Epithelial cell of proximal tubule (primary cell): ENCODE measurements around the gene SLC9A8. TPM values are rescaled to one million over a fixed set of nuclear protein-coding genes. Genes with fewer than 3 reads are reported as not detected.
"Not testable (repeated sequence)": the region's sequence is repeated elsewhere in the genome, so short reads cannot be mapped to it uniquely, and the experiment has no call there.

Source experiments
- DNase-seq: peaks from one replicate; pipeline ENCODE4 v3.0.0-alpha.2; 2011; ENCODE audit warnings: low read depth
- H3K4me3 ChIP-seq: 2 replicates; pipeline ENCODE4 v1.5.1; 2011; ENCODE audit warnings: low read depth, mild to moderate bottlenecking, low read length
- total RNA-seq: library from RNA; depleted of rRNA; stranded (reverse); fragments of >200 nt; gene quantifications from 2 replicates; pipeline ENCODE4 v1.2.3, GENCODE V29; 2015
- TF ChIP-seq, protein P1 (sequence below): conservative IDR thresholded peaks from 2 replicates; pipeline ENCODE4 v1.5.1; 2012; ENCODE audit warnings: low read depth, mild to moderate bottlenecking, low read length

SLC9A8 gene
- total RNA-seq, 1 donor from 2014 or later: 4.2 TPM

DNA sequence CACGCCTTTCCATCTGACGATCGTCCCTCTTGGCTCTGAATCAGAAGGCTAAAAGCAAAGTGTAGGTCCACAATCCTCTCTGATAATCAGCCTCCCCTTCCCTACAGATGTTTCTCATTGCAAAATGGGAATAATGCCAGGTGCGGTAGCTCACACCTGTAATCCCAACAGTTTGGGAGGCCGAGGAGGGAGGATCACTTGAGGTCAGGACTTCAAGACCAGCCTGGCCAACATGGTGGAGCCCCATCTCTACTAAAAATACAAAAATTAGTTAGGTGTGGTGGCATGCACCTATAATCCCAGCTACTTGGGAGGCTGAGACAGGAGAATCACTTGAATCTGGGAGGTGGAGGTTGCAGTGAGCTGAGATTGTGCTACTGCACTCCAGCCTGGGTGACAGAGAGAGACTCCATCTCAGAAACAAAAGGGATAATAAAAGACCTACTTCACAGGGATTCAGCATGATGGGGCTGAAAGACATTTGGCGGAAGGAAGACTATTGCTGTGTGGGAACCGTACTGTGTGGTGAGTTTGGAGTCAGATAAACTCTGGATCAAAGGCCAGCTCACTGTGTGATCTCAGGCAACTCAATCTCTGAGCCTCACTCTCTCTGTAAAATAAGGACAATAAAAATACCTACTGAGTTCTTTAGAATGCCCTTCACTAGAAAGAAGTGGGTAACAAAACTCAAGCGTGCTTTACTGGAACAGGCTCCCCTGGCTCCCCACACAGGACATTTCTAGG is 15.9 kb upstream of the SLC9A8 start:
- no peak overlapping the region for H3K4me3 ChIP-seq
- no peak for DNase-seq
- TF ChIP-seq, protein P1, sequence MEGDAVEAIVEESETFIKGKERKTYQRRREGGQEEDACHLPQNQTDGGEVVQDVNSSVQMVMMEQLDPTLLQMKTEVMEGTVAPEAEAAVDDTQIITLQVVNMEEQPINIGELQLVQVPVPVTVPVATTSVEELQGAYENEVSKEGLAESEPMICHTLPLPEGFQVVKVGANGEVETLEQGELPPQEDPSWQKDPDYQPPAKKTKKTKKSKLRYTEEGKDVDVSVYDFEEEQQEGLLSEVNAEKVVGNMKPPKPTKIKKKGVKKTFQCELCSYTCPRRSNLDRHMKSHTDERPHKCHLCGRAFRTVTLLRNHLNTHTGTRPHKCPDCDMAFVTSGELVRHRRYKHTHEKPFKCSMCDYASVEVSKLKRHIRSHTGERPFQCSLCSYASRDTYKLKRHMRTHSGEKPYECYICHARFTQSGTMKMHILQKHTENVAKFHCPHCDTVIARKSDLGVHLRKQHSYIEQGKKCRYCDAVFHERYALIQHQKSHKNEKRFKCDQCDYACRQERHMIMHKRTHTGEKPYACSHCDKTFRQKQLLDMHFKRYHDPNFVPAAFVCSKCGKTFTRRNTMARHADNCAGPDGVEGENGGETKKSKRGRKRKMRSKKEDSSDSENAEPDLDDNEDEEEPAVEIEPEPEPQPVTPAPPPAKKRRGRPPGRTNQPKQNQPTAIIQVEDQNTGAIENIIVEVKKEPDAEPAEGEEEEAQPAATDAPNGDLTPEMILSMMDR: no peak

DNA sequence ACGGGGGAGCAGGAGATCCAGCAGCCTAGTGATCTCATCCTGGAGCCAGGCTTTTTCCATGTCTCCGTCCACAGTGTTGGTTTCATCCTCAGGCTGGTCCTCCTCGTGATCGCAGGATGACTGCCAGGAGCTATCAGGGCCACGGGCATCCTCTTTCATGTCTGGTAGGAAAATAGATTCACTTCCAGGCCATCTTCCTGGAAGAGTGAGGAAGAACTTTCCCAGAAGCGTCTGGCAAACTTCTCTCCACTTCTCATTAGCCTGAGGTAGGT is 15.3 kb upstream of the SLC9A8 start:
- H3K4me3 ChIP-seq: no peak overlapping the region
- TF ChIP-seq, protein P1: no peak
- no peak for DNase-seq

DNA sequence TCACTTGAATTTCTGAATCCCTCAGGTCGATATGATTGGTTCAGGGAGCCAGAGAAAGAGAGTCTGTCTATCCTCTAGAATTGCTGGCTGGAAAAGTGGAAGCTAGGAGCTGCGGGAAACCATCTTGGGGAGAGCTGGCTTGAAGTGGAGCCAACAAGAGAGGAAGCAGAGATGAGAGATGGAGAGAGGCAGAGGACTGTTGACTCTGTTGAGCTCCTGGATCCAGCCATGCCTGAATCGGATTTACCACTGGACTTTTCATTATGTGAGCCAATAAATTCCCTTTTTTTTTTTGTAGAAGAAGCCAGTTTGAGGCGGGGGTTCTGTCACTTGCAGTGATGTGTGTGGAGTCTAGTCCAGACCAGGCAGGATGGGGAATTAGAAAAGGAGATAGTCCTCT is 13.9 kb upstream of the SLC9A8 start:
- TF ChIP-seq, protein P1: no peak
- no peak overlapping the region for H3K4me3 ChIP-seq
- no peak for DNase-seq

DNA sequence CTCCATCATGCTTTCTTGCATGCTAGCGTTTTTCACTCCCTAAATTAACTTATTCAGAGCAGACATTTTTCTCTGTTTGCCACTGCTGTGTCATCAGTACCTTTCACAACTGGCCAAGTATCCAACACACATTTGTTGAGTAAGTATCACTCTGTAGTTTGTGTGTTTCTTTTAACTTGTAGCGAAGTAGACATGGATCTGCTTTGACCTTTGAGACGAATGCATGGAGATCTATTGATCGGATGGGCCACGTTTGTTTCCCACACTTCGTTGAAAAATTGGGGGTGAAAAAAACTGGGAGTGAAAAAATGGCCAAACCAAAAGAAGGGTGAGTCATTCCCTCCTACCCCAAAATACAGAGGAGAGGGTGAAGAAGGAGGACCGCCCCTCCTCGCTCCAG is 12.9 kb upstream of the SLC9A8 start:
- no peak for DNase-seq
- no peak overlapping the region for H3K4me3 ChIP-seq
- TF ChIP-seq, protein P1: no peak

DNA sequence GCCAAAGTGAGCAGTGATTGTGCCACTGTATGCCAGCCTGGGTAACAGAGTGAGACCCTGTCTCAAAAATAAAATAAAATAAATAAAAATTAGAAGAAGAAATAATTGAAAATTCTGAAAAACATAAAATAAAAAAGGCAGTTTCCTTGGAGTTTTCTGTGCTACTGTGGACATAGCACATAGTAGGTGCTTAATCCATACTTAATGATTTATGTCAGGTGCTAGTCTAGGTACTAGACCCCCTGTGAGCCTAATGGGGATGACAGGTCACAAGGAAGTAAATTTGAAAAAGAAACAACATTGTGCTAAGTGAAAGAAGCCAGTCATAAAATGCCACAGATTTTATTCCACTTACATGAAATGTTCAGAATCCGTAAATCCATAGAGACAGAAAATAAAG is 9.2 kb upstream of the SLC9A8 start:
- TF ChIP-seq, protein P1: no peak
- no peak overlapping the region for H3K4me3 ChIP-seq
- no peak for DNase-seq

DNA sequence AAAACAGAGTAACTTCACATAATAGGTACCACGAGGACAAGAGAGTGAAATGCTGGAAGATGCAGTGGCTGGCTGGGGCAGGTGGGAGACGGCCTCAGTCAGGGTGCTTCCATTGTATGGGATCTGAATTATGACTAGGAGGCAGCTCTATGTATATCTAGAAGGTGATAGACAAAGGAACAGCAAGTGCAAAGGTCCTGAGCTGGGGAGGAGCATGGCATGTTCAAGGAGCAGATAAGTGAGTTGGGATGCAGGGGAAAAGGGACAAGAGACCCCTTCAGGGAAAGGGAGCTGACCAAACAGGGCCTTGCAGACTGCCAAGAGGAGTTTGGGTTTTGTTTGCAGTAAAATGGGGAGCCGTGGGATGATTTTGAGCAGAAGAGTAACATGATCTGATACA is 8.3 kb upstream of the SLC9A8 start:
- TF ChIP-seq, protein P1: no peak
- no peak for DNase-seq
- no peak overlapping the region for H3K4me3 ChIP-seq

DNA sequence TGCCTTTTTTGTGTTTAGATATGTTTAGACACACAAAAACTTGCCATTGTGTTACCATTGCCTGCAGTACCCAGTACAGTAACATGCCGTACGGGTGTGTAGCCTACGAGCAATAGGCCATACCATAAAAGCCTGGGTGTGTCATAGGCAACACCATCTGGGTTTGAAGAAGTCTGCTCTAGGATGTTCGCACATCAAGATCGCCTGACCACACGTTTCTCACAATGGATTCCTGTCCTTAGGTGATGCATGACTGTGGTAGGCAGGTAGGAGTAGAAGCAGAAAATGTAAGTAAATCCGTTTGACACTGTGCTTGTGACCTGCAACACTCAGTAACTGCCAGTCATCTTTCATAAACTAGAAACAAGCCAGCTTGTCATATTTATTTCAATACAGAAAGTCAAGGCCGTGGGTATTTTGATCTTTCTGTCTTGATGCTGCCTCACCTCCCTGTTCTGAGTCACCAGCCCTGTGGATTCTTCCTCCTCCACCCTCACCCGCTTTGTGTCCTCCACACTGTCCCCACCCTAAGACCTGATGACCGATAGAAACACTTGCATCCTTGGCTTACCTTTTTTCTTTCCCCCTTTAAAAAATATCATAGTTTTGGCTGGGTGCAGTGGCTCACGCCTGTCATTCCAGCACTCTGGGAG is 7.3 kb upstream of the SLC9A8 start:
- H3K4me3 ChIP-seq, DNase-seq: not testable (repeated sequence)
